ENCODE data around the gene PDSS2. TPM values are rescaled to one million over a fixed set of nuclear protein-coding genes. Genes with fewer than 3 reads are reported as not detected.

PDSS2 gene
- polyA plus RNA-seq, 1 of the 3 experiments (the other 2 are of a cell fraction) = 5.6 TPM

DNA sequence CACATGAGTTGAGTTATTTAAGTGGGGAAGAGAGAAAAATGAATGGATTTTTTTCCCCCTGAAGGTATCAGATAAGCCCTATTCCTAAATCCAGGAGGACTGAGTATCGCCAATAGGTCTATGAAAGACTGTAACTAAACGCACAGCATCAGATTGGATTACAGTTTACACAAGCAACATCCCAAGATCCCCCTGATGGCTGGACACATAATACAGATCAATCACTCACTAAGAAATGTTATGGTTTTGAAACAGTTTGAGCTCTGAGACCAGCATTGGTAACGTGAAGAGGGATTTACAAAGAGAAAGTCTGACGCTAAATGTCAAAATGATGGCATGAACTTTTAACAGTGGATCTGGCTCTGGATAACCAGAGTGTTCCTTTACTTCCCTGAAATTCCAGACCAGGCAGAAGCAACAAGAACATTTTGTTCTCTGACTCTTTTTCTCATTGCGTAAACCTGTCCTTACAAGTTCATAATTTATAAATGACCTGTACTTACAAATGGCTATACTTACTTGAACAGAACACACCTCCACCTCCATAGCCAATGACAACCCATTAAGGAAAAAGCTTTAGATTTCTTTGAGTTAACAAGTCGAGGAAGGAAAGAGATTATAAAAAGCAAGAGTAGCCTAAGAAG is 212.3 kb downstream of the PDSS2 start (continued):
- TF ChIP-seq, protein P1, sequence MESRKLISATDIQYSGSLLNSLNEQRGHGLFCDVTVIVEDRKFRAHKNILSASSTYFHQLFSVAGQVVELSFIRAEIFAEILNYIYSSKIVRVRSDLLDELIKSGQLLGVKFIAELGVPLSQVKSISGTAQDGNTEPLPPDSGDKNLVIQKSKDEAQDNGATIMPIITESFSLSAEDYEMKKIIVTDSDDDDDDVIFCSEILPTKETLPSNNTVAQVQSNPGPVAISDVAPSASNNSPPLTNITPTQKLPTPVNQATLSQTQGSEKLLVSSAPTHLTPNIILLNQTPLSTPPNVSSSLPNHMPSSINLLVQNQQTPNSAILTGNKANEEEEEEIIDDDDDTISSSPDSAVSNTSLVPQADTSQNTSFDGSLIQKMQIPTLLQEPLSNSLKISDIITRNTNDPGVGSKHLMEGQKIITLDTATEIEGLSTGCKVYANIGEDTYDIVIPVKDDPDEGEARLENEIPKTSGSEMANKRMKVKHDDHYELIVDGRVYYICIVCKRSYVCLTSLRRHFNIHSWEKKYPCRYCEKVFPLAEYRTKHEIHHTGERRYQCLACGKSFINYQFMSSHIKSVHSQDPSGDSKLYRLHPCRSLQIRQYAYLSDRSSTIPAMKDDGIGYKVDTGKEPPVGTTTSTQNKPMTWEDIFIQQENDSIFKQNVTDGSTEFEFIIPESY (IDR thresholded peaks at IDR 0.05; ENCODE audit: borderline replicate concordance, low read depth) = no peak
- TF ChIP-seq SIN3A (IDR thresholded peaks at IDR 0.05; ENCODE audit: borderline replicate concordance, low read depth, low read length) = no peak
- TF ChIP-seq, protein P2, sequence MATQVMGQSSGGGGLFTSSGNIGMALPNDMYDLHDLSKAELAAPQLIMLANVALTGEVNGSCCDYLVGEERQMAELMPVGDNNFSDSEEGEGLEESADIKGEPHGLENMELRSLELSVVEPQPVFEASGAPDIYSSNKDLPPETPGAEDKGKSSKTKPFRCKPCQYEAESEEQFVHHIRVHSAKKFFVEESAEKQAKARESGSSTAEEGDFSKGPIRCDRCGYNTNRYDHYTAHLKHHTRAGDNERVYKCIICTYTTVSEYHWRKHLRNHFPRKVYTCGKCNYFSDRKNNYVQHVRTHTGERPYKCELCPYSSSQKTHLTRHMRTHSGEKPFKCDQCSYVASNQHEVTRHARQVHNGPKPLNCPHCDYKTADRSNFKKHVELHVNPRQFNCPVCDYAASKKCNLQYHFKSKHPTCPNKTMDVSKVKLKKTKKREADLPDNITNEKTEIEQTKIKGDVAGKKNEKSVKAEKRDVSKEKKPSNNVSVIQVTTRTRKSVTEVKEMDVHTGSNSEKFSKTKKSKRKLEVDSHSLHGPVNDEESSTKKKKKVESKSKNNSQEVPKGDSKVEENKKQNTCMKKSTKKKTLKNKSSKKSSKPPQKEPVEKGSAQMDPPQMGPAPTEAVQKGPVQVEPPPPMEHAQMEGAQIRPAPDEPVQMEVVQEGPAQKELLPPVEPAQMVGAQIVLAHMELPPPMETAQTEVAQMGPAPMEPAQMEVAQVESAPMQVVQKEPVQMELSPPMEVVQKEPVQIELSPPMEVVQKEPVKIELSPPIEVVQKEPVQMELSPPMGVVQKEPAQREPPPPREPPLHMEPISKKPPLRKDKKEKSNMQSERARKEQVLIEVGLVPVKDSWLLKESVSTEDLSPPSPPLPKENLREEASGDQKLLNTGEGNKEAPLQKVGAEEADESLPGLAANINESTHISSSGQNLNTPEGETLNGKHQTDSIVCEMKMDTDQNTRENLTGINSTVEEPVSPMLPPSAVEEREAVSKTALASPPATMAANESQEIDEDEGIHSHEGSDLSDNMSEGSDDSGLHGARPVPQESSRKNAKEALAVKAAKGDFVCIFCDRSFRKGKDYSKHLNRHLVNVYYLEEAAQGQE (IDR thresholded peaks at IDR 0.05; ENCODE audit: low read depth, low read length) = no peak

DNA sequence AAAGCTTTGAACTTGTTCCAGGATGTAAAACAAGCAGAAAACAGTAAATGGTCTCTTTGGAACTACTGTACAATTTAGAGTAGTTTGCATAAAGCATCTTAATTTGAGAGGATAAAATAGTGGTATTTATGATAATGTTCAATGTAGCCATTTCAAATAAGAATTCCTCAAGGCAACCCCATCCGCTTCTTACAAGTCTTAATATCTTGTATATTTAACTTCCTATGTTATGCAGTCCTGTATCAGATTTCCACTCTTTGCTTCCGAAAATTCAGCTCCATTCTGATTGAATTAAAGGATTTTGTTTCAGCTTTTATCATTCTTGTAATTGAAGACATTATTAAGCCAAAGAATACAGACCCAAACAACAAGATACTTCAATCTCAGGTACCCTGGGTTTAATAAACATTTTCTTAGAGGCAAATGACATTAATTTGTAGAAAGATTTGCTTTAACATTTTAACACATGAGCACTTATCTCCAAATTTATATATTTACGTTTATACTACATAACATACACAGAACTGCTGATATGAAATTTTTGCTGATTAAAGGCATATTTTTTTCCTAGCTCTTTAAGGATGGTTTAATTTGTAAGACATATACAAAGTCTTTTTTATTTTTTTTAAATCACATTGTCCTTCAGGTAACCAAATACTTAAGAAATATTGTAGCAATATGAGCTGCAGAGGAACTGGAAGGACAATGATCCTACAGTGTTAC is 213.0 kb downstream of the PDSS2 start:
- CTCF ChIA-PET = no interaction called here
- TF ChIP-seq, protein P3, sequence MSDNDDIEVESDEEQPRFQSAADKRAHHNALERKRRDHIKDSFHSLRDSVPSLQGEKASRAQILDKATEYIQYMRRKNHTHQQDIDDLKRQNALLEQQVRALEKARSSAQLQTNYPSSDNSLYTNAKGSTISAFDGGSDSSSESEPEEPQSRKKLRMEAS (IDR thresholded peaks at IDR 0.05; ENCODE audit: low read depth) = no peak
- TF ChIP-seq EZH2phosphoT487 (IDR thresholded peaks at IDR 0.05; ENCODE audit: borderline replicate concordance, low read depth) (no peak), FOSL2 (IDR thresholded peaks at IDR 0.05; ENCODE audit: borderline replicate concordance, low read depth) (no peak), RFX5 (IDR thresholded peaks at IDR 0.05; ENCODE audit: low read length) (no peak), RXRA (IDR thresholded peaks at IDR 0.05; ENCODE audit: borderline replicate concordance, low read depth) (no peak), NFIC (IDR thresholded peaks at IDR 0.05; ENCODE audit: borderline replicate concordance) (no peak), ELF1 (IDR thresholded peaks at IDR 0.05) (no peak), POLR2AphosphoS5 (IDR thresholded peaks at IDR 0.05; ENCODE audit: low read depth, low read length) (no peak), SIN3A (IDR thresholded peaks at IDR 0.05; ENCODE audit: borderline replicate concordance, low read depth, low read length) (no peak), NRF1 (IDR thresholded peaks at IDR 0.05; ENCODE audit: low read depth, low read length) (no peak), MXI1 (IDR thresholded peaks at IDR 0.05; ENCODE audit: low read depth, low read length) (no peak), EP300 (IDR thresholded peaks at IDR 0.05; ENCODE audit: borderline replicate concordance in 1 of 2, low read depth in 1 of 2, low read length in 1 of 2) (no peak), FOXJ3 (CRISPR knock-in tag; IDR thresholded peaks at IDR 0.05) (no peak)
- TF ChIP-seq, protein P4, sequence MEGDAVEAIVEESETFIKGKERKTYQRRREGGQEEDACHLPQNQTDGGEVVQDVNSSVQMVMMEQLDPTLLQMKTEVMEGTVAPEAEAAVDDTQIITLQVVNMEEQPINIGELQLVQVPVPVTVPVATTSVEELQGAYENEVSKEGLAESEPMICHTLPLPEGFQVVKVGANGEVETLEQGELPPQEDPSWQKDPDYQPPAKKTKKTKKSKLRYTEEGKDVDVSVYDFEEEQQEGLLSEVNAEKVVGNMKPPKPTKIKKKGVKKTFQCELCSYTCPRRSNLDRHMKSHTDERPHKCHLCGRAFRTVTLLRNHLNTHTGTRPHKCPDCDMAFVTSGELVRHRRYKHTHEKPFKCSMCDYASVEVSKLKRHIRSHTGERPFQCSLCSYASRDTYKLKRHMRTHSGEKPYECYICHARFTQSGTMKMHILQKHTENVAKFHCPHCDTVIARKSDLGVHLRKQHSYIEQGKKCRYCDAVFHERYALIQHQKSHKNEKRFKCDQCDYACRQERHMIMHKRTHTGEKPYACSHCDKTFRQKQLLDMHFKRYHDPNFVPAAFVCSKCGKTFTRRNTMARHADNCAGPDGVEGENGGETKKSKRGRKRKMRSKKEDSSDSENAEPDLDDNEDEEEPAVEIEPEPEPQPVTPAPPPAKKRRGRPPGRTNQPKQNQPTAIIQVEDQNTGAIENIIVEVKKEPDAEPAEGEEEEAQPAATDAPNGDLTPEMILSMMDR (IDR thresholded peaks at IDR 0.05) = no peak
- TF ChIP-seq, protein P1 (IDR thresholded peaks at IDR 0.05; ENCODE audit: borderline replicate concordance, low read depth) = no peak
- TF ChIP-seq, protein P5, sequence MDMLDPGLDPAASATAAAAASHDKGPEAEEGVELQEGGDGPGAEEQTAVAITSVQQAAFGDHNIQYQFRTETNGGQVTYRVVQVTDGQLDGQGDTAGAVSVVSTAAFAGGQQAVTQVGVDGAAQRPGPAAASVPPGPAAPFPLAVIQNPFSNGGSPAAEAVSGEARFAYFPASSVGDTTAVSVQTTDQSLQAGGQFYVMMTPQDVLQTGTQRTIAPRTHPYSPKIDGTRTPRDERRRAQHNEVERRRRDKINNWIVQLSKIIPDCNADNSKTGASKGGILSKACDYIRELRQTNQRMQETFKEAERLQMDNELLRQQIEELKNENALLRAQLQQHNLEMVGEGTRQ (IDR thresholded peaks at IDR 0.05; ENCODE audit: borderline replicate concordance, low read depth, low read length) = no peak

More for the DNA sequence above, 213.0 kb downstream of the PDSS2 start:
- Histone ChIP-seq H3K4me1 (ENCODE audit: control insufficient read depth in 1 of 2, insufficient read depth in 2 of 2, low read depth in 1 of 2, low read length in 1 of 2) (peaks cover 0 to 7% of the 10 kb centered on the region in 2 experiments; a peak in 2 of 4 replicates), H4K20me1 (ENCODE audit: insufficient read depth) (no peaks in the 10 kb centered on the region), H3F3A (replicated peaks; ENCODE audit: insufficient read depth) (no peaks in the 10 kb centered on the region), H3K9ac (no peak overlapping the region), H3K9me2 (no peaks in the 10 kb centered on the region), H3K36me3 (replicated peaks in 1 of 2; ENCODE audit: control insufficient read depth in 1 of 2, insufficient read depth in 2 of 2, low read length in 1 of 2) (no peaks in the 10 kb centered on the region), H3K4me2 (no peak overlapping the region), H3K9me3 (no peaks in the 10 kb centered on the region), H3K27me3 (ENCODE audit: insufficient read depth) (no peaks in the 10 kb centered on the region), H3K4me3 (ENCODE audit: low read depth in 2 of 2, low read length in 1 of 2) (no peak overlapping the region), H3K79me2 (ENCODE audit: insufficient read depth) (no peaks in the 10 kb centered on the region), H3K27ac (ENCODE audit: low read depth in 2 of 2, low read length in 1 of 2) (no peak overlapping the region), H2AFZ (ENCODE audit: low read depth) (no peak overlapping the region)
- no peak for DNase-seq
- POLR2A ChIA-PET = no interaction called here
- whole genome bisulfite sequencing (ENCODE audit: low lambda C conversion rate) = 88% methylated on average over 3 of the region's 3 CpGs
